HG03565 (cell line): ENCODE results near the gene OVCH2.
"Not testable (repeated sequence)": the region's sequence is repeated elsewhere in the genome, so short reads cannot be mapped to it uniquely, and the experiment has no call there.

ENCODE experiments used
- ATAC-seq: cut with Tn5 transposase; IDR thresholded peaks from one replicate; pipeline ENCODE4 v1.9.1; 2021; ENCODE audit warnings: mild to moderate bottlenecking, moderate library complexity; ENCODE audit not compliant: unreplicated experiment

Gene OVCH2

GRCh38 chr11:7672276-7672959, 33.9 kb downstream of the OVCH2 start:
- ATAC-seq: no peak

DNA sequence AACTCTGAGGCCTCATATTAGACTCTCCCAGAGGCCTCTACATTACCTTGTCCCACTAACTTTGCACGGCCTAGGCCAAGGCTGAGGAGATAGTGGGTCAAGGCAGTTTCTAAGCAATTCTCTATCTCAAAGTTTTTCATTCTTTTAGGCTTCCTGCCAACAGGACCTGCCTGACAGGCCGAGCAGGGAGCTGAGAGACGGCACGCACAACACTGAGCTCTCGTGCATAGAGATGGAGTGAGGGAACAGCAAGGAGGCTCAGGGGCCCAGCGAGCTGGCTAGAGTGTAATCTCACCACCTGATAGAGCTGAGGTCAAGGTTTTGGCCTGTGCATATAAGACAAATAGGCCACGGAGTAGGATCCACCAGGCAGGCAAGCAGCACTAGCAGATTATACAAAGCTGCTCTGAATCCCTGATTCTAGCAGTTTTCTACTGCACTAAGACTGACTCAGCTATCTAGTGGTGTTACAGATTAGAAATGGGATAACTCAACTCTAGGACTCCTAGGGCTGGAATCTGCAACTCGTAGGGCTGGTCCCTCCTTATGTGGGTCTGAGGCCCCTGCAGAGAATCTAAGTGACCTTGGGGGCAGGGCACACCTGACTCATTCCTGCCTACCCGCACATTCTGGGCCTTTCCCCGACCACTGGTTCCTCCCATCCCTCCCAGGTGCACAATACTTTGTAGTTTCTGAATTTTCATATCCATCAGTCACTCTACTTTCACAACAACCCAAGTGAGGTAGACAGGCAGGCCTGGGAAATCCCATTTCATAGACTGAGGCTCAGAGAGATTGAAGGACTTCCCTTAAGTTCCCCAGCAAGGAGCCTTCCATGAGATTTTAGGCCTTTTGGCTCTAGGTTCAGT, 34.7 kb downstream of the OVCH2 start:
- ATAC-seq: peak; percentile 67

GRCh38 chr11:7670641-7671040, 35.6 kb downstream of the OVCH2 start:
- ATAC-seq: no peak

DNA sequence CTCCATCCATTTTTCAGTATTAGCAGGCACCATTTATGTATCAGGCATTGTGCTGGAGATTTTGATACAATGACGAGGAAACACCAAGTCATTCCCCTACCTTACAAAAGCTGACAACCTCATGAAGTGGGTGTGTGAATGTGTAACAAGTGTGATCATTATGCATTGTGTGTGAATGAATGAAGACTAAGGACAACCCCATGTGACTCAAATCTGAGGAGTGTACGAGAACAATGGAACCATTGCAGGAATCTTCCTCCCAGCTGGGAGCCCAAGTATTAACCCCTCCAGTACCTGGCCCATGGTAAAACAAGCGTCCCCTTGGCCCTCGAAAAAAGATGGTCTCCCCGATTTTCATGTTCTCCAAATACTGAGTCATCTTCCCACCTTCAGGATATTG, 37.4 kb downstream of the OVCH2 start:
- ATAC-seq: no peak

- ATAC-seq: no peak
These were observed 37.8 kb downstream of the OVCH2 start for GRCh38 chr11:7668464-7668863.

GRCh38 chr11:7667460-7667859, 38.8 kb downstream of the OVCH2 start:
- ATAC-seq: no peak

- ATAC-seq: no peak
These were observed 39.9 kb downstream of the OVCH2 start for GRCh38 chr11:7666292-7666866.

DNA sequence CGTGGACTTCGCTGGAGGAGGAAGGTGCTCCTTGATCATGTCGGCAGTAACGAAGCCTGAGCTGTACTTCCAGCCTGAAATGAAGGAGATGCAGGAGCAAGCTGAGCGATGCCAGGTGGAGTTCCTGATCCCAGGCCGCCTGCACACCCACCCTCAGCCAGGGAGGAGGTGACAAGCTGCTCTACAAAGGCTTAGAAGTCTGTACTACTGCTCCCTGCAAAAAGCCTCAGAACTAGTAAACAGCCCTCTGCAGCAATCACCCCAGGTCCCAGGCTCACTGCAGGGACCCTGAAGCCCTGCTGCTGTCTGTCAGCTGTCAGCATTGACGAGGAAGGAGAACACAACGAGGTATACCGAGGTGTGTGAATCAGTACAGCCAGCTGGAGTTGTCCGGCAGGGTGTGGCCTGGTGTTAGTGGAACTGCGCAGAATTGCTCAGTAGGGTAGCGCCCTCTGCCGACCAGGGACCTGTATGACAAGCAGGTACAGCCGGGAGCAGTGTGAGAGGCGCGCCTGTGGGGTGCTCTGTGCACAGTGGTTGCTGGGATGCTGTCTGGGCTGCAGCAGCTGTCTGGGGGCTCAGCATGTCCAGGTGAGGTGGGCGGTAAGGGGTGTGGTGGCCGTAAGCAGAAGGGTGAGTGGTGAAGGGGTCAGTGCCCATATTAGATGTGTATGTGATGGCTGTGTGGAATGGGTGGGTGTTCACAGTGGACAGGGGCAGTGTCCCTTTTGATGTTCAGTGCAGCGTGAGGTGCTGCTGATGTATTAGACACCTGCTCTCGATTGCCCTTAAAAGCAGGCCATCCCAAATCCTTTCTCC, 40.6 kb downstream of the OVCH2 start:
- peak; percentile 92 for ATAC-seq

GRCh38 chr11:7664867-7665266, 41.4 kb downstream of the OVCH2 start:
- no peak for ATAC-seq

- not testable (repeated sequence) for ATAC-seq
These were observed 42.7 kb downstream of the OVCH2 start for GRCh38 chr11:7663531-7663930.

DNA sequence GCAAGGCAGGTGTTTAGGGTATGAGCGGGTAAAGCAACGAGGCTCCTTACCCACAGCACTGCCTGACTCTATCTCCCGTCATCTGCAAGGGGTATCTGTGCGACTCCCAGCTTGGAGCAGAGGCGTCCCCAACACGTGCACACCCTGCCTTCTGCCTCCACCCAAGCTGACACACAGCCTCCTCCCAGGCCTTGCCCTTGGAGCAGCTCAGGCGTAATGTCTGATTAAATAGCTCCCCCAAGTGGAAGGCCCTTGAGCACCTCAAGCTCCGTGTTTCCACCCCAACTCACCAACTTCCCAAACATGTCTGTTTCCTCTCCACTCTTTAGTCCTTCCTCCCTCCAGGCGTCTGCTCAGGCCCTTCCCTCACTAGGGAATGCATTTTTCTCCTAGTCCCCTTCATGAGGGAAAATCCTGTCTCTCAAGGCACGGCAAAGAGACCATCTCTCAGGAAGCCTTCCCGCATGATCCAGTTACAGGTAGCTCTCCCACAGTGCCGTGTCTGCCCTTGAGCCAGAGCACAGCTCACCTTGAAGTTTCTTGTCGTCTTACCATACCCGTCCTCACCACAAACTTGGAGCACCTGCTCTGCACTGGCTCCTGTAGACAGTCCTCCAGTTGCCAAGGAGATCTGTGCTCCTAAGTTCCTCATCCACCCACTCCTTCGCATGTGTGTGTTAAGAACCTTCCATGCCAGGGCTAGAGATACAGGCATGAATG, 48.8 kb downstream of the OVCH2 start:
- no peak for ATAC-seq

DNA sequence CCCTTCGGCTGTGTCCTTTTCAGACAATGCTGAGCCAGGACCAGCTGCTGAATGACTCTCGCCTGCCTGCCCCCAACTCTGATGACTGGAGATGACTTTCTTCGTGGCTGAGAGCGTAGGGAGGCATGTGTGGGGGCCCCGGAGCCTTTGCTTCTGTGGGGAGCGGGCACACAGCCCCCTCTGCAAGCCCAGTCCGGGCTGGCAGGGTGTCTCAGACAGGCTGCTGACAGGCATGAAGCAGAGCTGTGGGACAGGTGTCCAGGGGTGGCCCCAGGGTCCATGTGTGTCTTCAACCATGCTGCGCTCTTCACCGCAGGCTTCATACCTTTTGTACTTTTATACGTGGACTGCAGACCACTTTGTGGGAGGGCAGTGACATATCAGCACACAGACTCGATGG, 49.6 kb downstream of the OVCH2 start:
- no peak for ATAC-seq

- ATAC-seq: no peak
These were observed 50.7 kb downstream of the OVCH2 start for GRCh38 chr11:7655253-7656217.

GRCh38 chr11:7654195-7654705, 52.0 kb downstream of the OVCH2 start:
- no peak for ATAC-seq

DNA sequence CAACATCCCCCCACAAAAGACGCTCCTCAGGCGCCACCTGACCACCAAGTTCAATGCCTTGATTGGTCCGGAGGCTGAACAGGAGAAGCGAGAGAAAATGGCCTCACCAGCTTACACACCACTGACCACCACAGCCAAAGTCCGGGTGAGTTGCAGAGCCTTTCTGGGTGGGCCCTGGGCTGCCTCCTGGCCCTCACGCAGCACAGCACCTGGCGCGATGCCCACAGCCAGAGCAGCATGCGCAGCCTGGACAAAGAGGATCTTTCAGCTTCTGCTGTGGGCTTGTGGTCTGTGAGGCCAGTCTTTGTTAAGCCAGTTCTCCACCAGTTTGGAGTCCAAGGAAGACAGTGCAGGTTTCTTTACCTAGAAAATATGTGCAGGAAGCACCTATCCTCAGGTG, 54.6 kb downstream of the OVCH2 start:
- no peak for ATAC-seq

- ATAC-seq: no peak
These were observed 55.1 kb downstream of the OVCH2 start for GRCh38 chr11:7651140-7651551.

DNA sequence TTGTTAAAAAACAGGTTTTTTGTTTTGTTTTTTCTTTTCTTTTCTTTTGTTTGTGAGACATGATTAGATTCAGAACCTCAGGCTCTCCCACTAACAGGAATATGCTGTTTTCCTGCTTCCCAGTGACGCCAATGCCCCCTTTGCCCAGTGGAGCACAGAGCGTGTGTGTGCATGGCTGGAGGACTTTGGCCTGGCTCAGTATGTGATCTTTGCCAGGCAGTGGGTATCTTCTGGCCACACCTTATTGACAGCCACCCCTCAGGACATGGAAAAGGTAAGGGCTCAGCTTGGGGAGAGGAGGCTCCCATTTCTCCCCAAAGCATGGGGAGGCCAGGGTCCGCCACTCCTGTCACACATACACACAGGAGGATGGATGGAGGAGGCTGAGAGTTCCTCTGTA, 58.0 kb downstream of the OVCH2 start:
- ATAC-seq: no peak

DNA sequence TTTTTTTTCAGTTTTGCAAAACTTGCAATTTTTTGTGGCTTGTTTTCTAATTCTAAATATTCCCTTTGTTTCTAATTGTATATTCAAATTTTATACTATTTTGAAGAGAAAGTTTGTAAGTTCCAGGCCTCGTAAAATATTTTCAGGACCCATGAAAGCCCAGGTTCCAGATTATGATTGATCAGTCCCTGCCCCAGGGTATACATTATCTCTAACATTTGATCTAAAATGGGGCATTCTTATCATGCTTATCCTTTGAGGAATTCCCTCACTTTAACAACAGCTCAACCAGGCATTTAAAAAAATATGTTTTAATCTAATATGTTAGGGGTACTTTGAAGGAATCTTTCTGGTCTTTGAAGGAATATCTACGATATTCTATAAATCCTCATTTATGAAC, 59.4 kb downstream of the OVCH2 start:
- ATAC-seq: no peak

GRCh38 chr11:7645206-7645605, 61.1 kb downstream of the OVCH2 start:
- no peak for ATAC-seq
